SH-SY5Y (cell line): ENCODE results near the gene DLG2.

ENCODE experiments used
- GATA2 ChIP-seq: IDR thresholded peaks from 2 replicates; pipeline ENCODE4 v1.6.1; 2011; ENCODE audit warnings: mild to moderate bottlenecking, low read depth, low read length
- GATA3 ChIP-seq: IDR thresholded peaks from 2 replicates; pipeline ENCODE4 v1.6.1; 2011; ENCODE audit warnings: low read depth, mild to moderate bottlenecking, low read length, moderate library complexity

DNA sequence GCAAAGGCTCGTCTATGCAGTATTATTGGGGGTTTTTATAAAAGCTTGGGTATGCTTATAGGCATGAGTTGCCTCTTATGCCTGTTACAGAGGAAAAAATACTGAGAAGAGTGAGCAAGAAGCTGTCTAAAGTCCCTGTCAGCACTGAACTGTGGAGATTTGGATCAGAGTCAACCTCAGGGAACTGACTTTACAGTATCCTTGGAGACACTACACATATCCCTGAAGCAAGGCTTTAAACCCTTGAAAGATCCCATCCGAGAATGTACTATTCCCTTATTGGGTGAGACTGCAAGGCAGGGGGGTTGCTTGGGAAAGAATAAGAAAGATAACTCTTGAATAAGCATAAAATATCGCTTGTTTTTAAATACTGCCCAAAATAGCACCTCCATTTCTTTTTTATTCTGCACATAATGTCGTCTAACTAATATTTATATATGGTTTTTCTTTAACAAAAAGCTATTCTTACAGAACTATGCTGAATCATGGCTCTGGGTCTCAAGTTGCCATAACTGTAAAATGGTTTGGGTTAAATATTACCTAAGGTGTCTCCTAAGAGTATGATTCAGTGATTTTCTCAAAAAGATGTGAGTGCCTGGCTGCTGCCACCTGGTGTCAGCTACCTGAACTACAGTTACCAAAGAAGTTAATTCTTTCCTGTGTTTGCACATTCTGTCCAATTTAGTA lies 1062.8 kb downstream of the DLG2 start:
- TF ChIP-seq GATA2 (no peak), GATA3 (no peak)
